Umbilical cord (tissue), 2 donors: ENCODE measurements around the gene PPM1H. TPM values are rescaled to one million over a fixed set of nuclear protein-coding genes. Genes with fewer than 3 reads are reported as not detected.
A peak's percentile ranks its signal among the peaks of the same experiment; 100 is the strongest.
"Not testable (repeated sequence)": the region's sequence is repeated elsewhere in the genome, so short reads cannot be mapped to it uniquely, and the experiment has no call there.

Experiments used
- DNase-seq: peaks from one replicate; pipeline ENCODE4 v3.0.0-alpha.2; 2015; ENCODE audit warnings: low spot score
- total RNA-seq: library from RNA; depleted of rRNA; stranded (reverse); fragments of >200 nt; gene quantifications from one replicate; pipeline ENCODE4 v1.2.3, GENCODE V29; 2014; ENCODE audit warnings: low replicate concordance; ENCODE audit not compliant: insufficient read depth

The PPM1H gene
- total RNA-seq, 1 donor from 2014 or later, result 1.9 TPM

DNA sequence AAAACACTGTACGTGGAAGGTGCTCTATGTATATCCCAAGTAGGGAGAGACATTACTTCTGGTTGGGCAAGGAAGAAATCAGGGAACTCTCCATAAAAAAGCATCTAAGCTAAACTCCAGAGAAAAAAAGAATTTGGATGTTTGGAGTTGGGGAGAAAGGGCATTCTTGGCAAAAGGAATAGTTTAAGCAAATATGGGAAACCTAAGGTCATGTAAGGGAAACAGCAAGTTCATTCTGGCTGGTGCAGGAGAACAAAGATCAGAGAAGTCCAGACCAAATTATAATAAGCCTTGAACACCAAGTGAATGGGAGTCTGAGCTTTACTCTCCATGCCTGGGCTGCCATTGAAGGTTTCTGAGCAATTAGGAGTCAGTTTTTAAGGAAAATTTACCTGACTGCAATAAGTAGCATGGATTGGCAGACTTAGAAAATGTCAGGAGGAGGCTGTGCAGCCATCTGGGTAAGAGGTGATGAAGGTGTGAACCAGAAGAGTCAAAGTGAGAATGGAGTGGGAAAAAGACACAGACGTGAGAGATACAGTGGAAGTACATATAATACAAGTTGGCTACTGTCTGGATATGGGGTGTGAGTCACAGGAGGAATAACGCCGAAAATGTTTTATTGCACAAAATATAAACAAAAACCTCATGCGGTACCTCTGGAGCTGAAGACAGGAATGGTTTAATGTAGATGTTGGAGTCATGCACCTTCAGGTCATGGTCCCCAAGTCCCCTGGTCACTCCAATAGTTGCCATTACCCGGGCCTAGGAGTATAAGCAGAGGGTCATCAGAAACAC, 245.7 kb downstream of the PPM1H start:
- DNase-seq, result no peak

DNA sequence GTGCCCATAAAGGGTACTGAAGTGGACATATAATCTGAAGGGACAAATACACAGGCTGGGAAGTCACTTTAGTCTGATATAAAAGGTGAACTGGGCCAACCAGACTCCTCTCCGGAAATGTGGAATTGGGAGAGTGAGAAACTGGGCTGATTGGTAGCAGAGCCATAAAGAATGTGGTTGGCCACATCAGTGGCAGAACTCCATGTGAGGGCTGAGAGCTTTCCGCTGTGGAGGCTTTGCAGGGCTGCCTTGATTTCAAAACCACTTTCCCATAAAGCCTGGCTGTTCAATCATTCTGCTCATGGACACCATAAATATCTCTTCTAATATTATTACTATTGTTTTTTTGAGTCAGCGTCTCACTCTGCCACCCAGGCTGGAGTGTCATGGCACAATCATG, 248.0 kb downstream of the PPM1H start:
- DNase-seq, result peak; percentile 33

DNA sequence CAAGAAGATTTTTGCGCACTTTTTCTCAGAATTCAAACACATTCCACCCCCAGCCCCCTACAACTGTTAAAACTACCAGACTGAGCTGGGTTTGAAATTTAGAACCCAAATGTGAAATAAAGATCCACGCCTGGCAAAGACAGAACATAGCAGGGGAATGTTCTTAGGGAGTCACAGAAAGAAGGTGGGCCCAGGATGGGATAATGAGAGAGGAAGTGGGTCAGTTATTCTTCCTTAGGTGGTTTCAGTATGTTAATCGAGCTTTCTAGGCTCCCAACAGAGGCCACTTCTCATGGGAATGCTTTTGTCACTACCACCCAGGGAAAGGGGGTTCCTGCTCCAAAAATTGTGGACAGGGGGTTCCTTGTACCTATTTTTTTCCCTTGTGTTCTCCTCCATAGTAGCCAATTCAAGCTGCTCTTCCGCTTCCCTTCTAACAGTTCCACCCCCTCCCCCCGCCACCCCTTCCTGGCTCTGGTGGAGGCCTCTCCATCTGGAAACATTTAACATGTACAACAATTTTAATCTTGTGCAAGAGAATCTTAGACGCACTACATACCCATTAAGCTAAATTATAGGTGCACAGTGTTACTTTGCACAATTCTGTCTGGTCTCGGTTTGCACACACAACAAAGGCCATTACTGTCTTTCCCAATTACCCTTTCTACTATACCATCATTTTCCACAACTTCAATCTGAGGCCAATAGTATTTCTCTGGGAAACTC, 250.2 kb downstream of the PPM1H start:
- DNase-seq, result no peak

DNA sequence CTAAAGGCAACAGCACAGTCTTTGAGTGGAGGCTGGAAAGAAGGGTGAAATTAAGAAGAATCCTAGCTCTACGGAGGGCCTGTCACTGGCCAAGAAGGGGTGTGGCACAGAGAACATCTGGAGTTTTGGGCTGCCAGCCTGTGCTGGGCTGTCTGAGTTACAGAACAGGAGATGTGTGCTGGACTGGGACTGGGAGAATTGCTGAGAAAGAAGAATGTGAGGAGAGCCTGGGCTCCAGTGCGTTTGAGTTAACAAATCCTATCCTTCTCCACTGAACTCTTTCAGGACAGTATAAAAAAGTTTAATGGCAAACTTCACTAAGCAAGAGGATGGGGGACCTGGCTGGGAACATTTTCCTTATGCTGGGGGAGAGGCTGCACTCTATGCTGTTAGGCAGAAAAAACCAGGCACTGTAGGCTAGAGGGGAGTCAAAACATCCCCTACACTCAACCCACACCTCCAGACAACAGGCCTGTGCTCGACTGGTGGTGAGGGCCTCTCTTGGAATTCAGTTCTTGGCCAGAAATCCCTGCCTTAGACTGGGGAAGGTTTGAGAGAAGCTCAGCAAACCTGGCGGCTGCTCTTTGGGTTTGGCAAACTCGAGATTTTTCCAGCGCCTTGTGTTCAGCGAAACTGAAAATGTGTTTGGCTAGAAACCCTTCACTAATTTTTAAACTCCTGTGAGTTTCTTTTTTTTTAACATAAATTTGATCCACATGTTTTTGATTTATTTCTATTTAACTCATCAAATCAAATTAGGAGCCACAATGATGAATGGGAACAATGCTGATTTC, 251.0 kb downstream of the PPM1H start:
- peak; percentile 73 for DNase-seq

DNA sequence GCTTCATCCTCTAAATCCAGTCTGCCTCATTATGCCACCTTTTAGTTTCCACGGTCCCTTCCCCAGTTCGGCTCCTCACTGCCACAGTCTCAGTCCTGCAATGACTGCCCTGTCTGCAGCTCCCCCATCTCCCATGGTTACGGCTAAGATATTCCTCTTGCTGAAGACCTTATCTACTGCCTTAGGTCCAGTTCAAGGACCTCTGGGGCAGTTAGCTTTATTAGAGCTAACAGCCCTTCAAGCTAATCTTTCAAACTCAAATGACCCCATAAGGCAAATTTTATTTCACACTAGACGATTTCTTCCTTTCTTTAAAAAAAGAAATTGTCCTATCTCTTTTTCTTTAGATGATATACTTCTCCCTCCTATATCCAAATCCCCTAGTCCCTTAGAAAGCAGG, 253.6 kb downstream of the PPM1H start:
- DNase-seq, result no peak

DNA sequence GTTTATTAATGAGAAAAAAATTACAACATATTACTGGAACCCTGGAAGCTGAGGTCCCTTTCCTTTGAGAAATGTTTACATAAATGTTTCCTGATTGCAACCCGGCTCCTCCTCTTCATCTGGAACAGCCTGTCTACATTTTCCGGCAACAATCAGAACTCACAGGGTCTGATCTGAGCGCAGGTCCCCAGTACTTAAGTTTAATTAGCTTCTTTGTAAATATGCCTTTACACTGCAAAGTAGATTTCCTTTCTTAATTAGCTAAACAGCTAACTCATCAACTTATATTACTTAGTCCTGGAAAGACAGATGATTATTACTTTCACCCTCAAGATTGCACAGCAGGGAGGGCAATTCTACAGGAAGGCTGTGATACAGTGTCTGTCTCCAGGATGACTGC, 255.3 kb downstream of the PPM1H start:
- DNase-seq, result no peak

DNA sequence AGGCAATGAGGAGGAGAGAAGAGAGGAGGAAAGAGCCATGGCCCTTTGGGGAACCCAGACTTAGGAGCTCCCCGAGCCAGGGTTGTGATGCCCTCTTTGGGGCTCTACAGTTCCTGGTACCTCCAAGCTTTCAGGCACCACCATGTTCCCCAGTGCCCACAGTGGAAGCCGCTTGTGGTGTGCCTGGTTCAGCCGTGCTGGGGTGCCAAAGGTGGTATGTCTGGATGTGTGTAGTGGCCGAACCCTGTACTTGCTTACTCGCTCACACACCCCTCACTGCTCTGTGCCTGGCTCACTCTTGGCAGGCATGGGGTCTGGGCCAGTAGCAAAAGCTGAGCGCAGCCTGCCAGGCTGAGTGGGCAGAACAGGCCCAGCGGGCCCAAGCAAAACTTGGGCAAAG, 257.6 kb downstream of the PPM1H start:
- DNase-seq, result no peak

DNA sequence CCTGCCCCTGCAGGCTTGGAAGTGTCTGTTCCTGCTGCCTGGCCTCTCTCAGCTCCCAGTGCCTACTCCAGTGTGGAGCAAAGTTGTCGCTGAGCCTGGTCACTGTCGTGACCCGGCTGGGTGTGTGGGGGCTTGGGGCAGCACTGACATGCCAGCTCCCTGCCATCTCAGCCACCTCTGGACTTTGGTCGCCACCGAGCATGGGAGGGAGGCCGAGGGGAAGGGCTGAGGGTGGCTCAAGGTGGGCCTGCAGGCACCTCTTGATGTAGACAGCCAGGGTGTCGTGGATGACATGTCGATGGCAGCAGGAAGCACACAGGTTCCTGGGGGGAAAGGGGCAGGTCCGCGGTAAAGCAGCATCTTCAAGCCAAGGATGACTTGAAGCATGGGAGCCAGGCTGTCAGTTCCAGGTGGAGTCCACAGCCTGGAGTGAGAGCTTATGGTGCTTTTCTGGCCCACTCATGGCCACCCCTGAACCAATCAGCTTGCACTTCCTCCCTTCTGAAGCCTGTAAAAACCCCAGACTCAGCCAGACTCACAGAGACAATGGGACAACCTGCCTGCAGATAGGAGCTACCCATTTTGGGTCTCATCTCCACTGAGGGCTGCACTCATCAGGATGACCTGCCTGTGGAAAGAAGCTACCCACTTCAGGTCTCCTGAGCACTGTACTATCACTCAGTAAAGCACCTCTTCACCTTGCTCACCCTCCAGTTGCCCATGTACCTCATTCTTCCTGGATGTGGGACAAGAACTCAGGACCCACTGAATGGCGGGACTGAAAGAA, 258.2 kb downstream of the PPM1H start:
- no peak for DNase-seq

DNA sequence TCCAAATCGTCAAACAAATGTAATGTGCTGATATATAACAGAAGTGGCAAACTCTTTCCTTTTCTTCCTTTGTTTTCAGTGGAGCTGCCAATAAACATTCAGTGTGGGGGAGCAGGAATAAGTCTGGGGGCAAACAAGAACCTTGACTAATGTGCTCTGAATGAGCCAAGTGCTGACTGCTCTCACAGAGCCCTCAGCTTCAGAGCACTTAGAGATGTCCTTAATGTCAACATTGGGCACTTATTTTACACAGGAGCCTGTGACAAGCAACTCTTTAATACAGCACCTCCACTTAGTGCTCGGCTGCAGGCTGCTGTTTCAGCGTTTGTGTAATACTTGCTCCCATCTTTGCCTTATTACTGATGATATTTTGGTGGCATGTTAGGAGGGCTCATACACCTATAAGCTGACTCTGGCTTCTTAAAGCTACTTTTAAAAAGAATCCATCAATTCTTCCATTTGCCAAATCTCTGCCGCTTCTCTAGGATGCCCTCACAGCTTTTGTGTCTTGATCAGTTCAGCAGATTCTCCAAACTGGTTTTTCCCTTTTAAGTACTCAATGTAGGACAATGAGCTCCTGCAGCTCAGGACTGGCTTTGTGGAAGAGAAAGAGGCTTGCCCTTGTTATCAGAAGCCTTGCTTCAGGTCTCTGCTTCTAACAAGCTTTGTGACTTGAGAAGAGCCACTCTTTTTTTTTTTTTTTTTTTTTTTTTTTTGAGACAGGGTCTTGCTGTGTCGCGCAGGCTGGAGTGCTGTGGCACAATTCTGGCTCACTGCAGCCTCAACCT, 261.7 kb downstream of the PPM1H start:
- DNase-seq, result no peak

DNA sequence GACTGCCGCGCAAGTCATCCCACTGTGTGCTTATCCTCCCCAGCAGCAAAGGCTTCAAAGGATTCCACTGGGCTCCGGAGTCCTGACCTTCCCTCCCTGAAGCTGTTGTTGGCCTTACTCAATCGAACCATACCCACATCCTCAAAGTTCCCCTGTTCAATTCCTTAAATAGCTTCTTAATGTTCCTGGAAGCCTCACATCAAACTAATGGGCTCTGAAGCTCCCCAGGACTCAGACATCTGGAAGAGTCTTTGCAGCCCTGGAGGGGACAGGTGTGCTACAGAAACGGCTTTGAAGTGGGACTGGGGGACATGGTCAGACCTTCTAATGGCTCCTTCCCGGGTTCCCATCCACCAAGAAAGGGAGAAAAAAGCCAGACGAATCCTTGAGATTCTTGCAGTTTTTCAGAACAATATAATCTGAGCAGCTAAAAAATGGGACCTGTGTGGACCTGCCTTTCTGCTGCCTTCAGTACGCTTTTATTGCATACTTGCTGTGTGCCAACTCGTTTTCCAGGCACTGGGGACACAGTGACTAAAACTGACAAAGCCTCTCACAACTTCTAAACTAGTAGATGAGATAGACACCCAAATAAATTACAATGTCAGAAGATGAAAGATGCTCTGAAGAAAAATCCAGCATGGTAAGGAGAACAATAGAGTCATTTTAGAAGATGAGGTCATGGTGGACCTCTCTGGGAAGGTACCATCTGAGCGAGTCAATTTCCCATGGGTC, 263.8 kb downstream of the PPM1H start:
- DNase-seq, result no peak

DNA sequence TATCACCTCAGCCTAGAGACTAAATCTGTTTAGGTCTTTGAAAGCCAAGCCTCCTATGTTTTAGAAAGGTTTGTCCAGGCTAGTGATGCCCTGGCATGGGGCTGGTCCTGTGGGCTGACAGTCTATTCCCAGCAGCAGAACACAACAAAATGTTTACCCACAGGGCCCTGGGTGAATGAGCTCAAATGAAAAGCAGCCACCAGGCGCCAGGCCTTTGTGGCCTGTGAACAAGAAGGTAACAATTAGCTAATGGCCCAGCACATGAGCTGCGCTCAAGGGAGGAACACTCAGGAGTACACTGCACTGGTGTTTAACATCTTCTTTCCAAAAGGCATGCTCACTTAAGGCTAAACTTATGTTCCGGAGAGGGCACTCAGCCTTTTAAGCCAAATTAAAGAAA, 266.2 kb downstream of the PPM1H start:
- no peak for DNase-seq

DNA sequence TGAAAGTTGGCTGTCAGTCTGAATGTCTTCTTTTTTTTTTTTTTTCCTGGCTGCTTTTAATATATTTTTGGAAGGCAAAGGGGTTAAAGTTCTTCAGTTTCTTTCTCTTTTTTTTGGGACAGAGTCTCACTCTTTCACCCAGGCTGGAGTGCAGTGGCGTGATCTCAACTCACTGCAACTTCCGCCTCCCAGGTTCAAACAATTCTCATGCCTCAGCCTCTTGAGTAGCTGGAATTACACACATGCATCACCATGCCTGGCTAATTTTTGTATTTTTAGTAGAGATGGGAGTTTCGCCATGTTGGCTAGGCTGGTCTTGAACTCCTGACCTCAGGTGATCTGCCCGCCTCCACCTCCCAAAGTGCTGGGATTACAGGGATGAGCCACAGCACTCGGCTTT, 270.0 kb downstream of the PPM1H start:
- not testable (repeated sequence) for DNase-seq

DNA sequence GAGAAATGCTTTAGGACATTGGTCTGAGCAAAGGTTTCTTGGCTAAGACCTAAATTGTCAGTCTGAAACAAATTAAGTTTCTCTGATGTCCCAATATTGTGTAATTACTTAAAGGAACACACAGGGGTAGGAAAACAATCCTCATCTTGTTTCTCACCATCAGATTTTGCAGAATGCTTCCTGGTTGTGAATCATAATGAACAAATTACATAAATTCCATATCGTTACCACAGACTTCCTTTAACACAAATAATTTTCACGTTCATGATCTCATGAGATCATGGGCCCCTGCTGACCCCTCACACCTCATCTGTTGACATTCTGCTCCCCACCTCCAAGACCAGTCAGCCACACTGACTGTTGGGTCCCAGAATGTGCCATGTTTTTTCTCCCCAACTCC, 274.2 kb downstream of the PPM1H start:
- no peak for DNase-seq

DNA sequence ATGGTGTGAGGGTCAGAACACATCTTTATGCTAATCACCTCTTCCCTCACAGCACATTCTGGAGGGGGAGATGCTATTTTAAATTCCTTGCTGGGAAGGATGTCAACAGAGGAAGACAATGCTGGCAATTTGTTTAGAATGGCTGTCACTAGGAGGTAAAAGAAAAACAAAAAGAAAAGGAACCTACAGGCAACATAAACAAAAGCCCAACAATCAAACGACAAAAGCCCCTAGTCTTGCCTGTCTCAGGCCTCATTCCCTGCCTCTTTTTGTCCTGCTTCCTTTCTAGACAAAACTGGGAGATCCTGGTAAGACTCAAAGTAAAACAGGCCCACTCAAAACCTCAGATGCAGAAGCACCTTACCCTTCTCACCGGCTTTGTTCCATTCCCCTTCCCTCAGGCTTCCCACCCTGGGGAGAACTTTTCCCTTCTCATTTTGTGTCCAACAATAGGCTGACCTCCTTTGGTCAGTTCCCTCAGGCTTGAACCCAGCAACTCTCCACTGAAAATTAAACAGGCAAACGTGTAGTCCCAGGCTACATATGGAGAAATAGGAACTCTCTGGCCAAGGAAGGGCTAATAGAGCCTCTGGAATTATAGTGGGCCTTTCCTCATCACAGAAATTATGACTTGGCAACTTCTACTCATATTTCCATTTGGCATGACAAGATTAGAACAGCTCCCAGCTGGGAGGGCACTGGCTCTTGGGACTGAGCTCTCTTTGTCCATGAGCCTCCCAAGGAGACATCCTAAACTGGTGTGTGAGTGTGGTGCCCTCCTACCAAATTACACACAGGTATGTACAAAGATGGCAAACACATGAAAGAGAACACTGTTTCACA, 275.3 kb downstream of the PPM1H start:
- DNase-seq, result no peak

DNA sequence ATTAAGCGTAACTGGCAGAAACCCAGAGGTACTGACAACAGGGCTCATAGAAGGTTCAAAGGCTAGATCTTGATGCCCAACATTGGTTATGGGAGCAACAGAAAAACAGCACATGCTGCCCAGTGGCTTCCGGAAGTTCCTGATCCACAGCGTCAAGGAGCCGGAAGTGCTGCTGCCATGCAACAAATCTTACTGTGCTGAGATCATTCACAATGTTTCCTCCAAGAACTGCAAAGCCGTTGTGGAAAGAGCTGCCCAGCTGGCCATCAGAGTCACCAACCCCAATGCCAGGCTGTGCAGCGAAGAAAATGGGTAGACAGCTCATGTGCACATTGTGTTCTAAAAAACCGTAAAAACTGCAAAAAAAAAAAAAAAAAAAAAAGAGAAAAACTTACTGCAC, 276.0 kb downstream of the PPM1H start:
- DNase-seq, result no peak

DNA sequence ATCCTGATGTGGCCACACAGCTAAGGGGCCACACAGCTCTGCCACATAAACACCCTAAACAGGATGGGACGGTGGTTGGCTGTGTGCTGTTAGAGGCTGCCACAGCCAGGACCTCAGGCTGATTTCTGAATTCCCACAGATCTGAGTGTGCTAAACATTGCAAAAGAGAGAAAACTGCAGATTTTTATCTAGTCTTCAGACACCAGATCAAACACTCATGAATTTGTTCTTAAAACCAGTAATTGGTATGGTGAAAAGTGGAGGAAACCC, 277.7 kb downstream of the PPM1H start:
- DNase-seq, result no peak

DNA sequence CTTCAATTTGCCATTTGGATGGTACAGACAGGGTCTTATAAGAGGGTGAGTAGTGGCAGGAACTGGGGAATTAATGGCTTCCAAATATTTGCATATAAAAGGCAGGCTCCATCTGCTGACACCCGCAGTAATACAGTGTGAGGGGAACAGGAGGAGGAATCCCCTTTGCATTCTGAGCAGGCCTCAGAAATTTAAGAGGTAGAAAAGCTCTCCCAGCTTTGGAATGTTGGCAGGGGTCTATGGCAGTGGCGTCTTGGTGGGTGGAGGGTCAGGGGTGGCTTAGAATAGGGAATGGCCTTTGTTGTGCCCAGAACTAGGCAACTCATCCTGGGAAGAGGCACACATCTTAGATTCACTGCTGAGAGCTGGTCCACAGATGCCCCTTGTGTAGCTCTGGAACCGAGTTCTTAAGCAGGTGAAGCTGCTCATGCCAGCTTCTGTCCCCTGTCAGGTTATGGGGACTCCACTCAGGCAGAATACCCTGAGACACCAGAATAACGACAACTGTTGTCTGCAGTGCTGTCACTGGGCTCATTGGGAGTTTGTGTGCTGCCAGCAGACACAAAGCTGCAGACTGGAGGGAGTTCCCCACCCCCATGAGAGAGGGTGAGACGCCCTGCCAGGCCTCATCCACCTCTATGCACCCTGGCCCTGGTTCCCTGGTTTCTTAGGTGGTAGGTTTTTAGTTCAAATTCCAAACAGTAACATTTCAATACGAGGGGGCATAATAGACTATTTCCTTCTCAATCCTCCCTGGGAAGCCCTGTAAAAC, 278.2 kb downstream of the PPM1H start:
- no peak for DNase-seq

DNA sequence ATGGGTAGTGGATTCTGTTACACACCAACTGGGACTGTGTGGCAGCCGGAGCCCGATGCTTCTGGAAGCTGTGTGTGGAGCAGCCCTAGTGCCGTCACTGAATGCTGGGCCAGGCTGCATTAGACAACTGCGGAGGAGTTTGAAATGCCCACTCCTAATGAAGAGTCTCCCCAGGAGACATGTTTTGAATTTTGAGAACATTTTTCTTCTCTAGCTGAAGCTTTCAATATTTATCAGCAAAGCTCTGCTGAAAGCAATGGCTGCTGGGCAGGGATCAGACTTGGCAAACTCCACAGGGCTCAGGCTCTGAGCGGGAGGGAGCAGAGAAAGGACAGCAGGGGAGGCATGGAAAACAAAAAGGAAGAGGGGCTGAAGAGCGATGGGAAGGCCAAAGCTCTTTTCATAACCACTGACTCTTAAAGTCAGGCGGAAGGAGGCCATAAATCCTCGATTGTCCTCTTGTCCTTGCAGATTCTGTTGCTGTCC, 279.2 kb downstream of the PPM1H start:
- no peak for DNase-seq
